Lung (tissue), 12 donors: ENCODE measurements around the gene RAB29. TPM values are rescaled to one million over a fixed set of nuclear protein-coding genes. Genes with fewer than 3 reads are reported as not detected.

Experiments
- ATAC-seq: fragments of 200-7000 bp; cut with Tn5 transposase; one replicate; pipeline ENCODE4 v1.9.1; 2020; ENCODE audit warnings: moderate number of reproducible peaks; ENCODE audit not compliant: insufficient read depth, low FRiP score
- DNase-seq, 3 donors: peaks; one replicate each; pipeline ENCODE4 v3.0.0-alpha.2; 2013 to 2017
- H3K27ac ChIP-seq, 2 donors: one replicate each; pipeline ENCODE4 v1.5.1; 2013; ENCODE audit warnings: mild to moderate bottlenecking in 2 of 2, moderate library complexity in 2 of 2, control low read depth in 1 of 2, inconsistent platforms in 1 of 2, low read depth in 1 of 2, low read length in 1 of 2
- H3K27me3 ChIP-seq, 3 donors: one replicate each; pipeline ENCODE4 v1.5.1; 2013; ENCODE audit warnings: low read length in 2 of 3; ENCODE audit not compliant: control insufficient read depth in 3 of 3, insufficient read depth in 3 of 3
- H3K36me3 ChIP-seq, 4 donors: one replicate each; pipeline ENCODE4 v1.5.1; 2013; ENCODE audit warnings: low read length in 4 of 4, mild to moderate bottlenecking in 1 of 4, moderate library complexity in 1 of 4; ENCODE audit not compliant: control insufficient read depth in 4 of 4, insufficient read depth in 4 of 4
- H3K4me1 ChIP-seq, 5 donors: one replicate each; pipeline ENCODE4 v1.5.1; 2013; ENCODE audit warnings: low read length in 5 of 5, mild to moderate bottlenecking in 2 of 5, moderate library complexity in 1 of 5; ENCODE audit not compliant: control insufficient read depth in 5 of 5, insufficient read depth in 5 of 5
- H3K4me3 ChIP-seq: one replicate; pipeline ENCODE4 v1.5.1; 2013; ENCODE audit warnings: mild to moderate bottlenecking, control low read depth, moderate library complexity
- H3K9ac ChIP-seq, 2 donors: one replicate each; pipeline ENCODE4 v1.5.1; 2013; ENCODE audit warnings: low read length in 2 of 2, control low read depth in 1 of 2; ENCODE audit not compliant: insufficient read depth in 1 of 2
- H3K9me3 ChIP-seq, 4 donors: one replicate each; pipeline ENCODE4 v1.5.1; 2013; ENCODE audit warnings: low read length in 3 of 4, mild to moderate bottlenecking in 1 of 4, moderate library complexity in 1 of 4; ENCODE audit not compliant: control insufficient read depth in 4 of 4, insufficient read depth in 3 of 4
- WGBS, 2 donors: extraction: QIAGEN DNeasy Blood & Tissue Kit; methylation state at CpG; one replicate each; pipeline ENCODE4 v1.1.7; 2013; 5-methylcytosine and 5-hydroxymethylcytosine counted together
- polyA plus RNA-seq, 2 donors: library from polyadenylated mRNA; stranded (reverse); fragments of 200-250 nt; gene quantifications; one replicate each; pipeline ENCODE4 v1.2.1, GENCODE V29; 2013
- total RNA-seq, 2 donors: library from RNA; depleted of rRNA in 1 of 2; stranded (reverse); fragments of >200 nt in 1 of 2; gene quantifications; one replicate each; pipeline ENCODE4 v1.2.1, GENCODE V29; 2014 to 2021
- TF ChIP-seq, protein P1 (sequence below): IDR thresholded peaks from 2 replicates; pipeline ENCODE4 v1.5.1; 2012; ENCODE audit warnings: mild to moderate bottlenecking; ENCODE audit errors: control extremely low read depth, extremely low read depth
- donor health status: control.
- donor health status: control.
- donor health status: Bipolar disorder and iron deficiency.
- donor health status: healthy.
- donor health status: DM: yes; HTN: yes; CAD: no.

Gene RAB29
- total and polyA plus RNA-seq, 4 donors = 8.7 to 20.0 (median 15.5) TPM

DNA sequence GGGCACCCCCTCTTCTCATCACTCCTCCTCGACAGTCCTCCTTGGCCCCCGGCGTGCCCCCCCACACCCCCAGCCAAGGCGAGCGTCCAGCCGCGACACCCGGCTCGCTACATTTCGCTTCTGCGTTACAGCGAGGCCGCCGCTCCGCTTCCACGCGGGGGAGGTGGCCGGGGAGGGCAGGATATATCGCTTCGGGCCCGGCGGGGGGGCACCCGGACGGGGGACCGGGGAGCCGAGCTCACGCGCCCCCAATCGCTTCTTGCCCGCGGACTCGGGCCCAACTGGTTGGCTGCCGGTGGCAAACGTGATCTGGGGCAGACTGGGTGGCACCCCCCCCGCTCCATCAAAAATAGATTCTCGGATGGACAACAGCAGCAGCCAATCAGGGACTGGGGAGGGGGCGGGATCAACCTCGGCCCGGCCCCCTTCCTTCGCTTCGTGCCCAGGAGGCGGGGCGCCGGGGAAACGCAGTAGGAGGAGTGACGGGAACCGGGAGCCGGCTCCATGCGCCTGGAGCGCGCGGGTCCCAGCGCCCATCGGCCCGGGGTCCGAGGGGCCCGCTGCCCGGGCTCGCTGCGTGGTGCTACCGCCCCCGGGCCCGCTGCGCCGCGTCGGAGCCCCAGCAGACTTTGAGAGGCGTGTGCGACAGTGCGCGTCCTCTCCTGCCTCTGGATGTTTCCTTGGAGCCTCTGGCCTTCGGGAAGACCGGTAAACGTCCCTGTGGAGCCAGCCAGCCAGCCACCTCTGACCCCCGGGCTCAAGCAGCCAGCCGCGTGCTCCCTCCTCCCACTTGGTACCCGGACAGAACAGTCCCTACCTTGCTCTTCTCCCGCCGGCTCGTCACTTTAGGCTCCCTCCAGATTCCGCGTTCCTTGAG, 37.8 kb upstream of the RAB29 start, which contains the start of gene SLC41A1:
TSS of gene SLC41A1 (minus strand) at position 321 of the 877 bp plus-strand sequence. CDS start 2,757 bp downstream, outside the sequence.
- Histone ChIP-seq H3K4me3 (peak within 1 kb of the TSS; percentile 77), H3K36me3 (peaks cover 2 to 12% (median 3%) of the 10 kb centered on the region in 4 donors), H3K9ac (peak within 1 kb of the TSS; percentile 63 to 66), H3K9me3 (no peaks in the 10 kb centered on the region), H3K27me3 (no peaks in the 10 kb centered on the region), H3K27ac (peak within 1 kb of the TSS; percentile 91 to 96), H3K4me1 (peaks cover 4 to 30% (median 11%) of the 10 kb centered on the region in 5 donors)
- TF ChIP-seq, protein P1, sequence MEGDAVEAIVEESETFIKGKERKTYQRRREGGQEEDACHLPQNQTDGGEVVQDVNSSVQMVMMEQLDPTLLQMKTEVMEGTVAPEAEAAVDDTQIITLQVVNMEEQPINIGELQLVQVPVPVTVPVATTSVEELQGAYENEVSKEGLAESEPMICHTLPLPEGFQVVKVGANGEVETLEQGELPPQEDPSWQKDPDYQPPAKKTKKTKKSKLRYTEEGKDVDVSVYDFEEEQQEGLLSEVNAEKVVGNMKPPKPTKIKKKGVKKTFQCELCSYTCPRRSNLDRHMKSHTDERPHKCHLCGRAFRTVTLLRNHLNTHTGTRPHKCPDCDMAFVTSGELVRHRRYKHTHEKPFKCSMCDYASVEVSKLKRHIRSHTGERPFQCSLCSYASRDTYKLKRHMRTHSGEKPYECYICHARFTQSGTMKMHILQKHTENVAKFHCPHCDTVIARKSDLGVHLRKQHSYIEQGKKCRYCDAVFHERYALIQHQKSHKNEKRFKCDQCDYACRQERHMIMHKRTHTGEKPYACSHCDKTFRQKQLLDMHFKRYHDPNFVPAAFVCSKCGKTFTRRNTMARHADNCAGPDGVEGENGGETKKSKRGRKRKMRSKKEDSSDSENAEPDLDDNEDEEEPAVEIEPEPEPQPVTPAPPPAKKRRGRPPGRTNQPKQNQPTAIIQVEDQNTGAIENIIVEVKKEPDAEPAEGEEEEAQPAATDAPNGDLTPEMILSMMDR = no peak
- ATAC-seq (peak; percentile 95), DNase-seq (peak; percentile 95)
- WGBS, 2 donors = 0 to 1% methylated on average over 57 to 83 of the region's 83 CpGs

GRCh38 chr1:205812271-205812877, 37.1 kb upstream of the RAB29 start:
- peak overlapping the region; percentile 78 to 91 for H3K27ac ChIP-seq
- H3K27me3 ChIP-seq = no peaks in the 10 kb centered on the region
- TF ChIP-seq, protein P1 = no peak
- DNase-seq = peak; percentile 62 to 68 (median 65)
- peak; percentile 4 for ATAC-seq
- 1 to 5% methylated on average over 13 to 16 of the region's 16 CpGs for WGBS, 2 donors
- peaks cover 4 to 30% (median 12%) of the 10 kb centered on the region in 5 donors for H3K4me1 ChIP-seq
- H3K36me3 ChIP-seq = peaks cover 2 to 12% (median 3%) of the 10 kb centered on the region in 4 donors
- peak overlapping the region; percentile 77 for H3K4me3 ChIP-seq
- peak overlapping the region; percentile 63 to 66 for H3K9ac ChIP-seq
- H3K9me3 ChIP-seq = no peaks in the 10 kb centered on the region

- Histone ChIP-seq H3K4me1 (peaks cover 4 to 30% (median 14%) of the 10 kb centered on the region in 5 donors), H3K9ac (peak overlapping the region in 1 of 2 donors; percentile 19)
- TF ChIP-seq, protein P1 = no peak
Measured at GRCh38 chr1:205811660-205812059, 36.4 kb upstream of the RAB29 start.

More at GRCh38 chr1:205811660-205812059, 36.4 kb upstream of the RAB29 start:
- H3K9me3 ChIP-seq = no peaks in the 10 kb centered on the region
- peak overlapping the region in 1 of 2 donors; percentile 78 for H3K27ac ChIP-seq
- no peak overlapping the region for H3K4me3 ChIP-seq
- ATAC-seq (no peak), DNase-seq (peak in 1 of 3 donors; percentile 50)
- peaks cover 2 to 12% (median 3%) of the 10 kb centered on the region in 4 donors for H3K36me3 ChIP-seq
- 39 to 64% methylated on average over 5 of the region's 5 CpGs for WGBS, 2 donors
- H3K27me3 ChIP-seq = no peaks in the 10 kb centered on the region
